ENCODE measurements around the gene SMPD3. TPM values are rescaled to one million over a fixed set of nuclear protein-coding genes. Genes with fewer than 3 reads are reported as not detected.

The SMPD3 gene
- total and polyA plus RNA-seq, 9 donors: 0.40 to 31.4 (median 2.2) TPM

GRCh38 chr16:68446681-68447652, 1.3 kb downstream of the SMPD3 start:
- H3K4me1 ChIP-seq (ENCODE audit: insufficient read depth): peaks cover 20% of the 10 kb centered on the region
- WGBS, 3 donors: 5 to 12% (median 10%) methylated on average over 45 to 73 of the region's 73 CpGs
- no peaks in the 10 kb centered on the region for H3K36me3 ChIP-seq
- intact Hi-C loops (cut with DNase I): no loop called here
- TF ChIP-seq POLR2A (IDR thresholded peaks at IDR 0.05): no peak
- DNase-seq: peak in 3 of 5 donors; percentile 31 to 38 (median 37)
- no peaks in the 10 kb centered on the region for H3K9me3 ChIP-seq
- H3K27ac ChIP-seq: no peak overlapping the region
- no peak overlapping the region for H3K4me3 ChIP-seq
- H3K27me3 ChIP-seq: no peaks in the 10 kb centered on the region

GRCh38 chr16:68445458-68445857, 2.9 kb downstream of the SMPD3 start:
- intact Hi-C loops (cut with DNase I): no loop called here
- Histone ChIP-seq H3K36me3 (no peaks in the 10 kb centered on the region), H3K9me3 (no peaks in the 10 kb centered on the region), H3K27me3 (no peaks in the 10 kb centered on the region), H3K4me3 (no peak overlapping the region), H3K27ac (no peak overlapping the region), H3K4me1 (ENCODE audit: insufficient read depth) (peaks cover 20% of the 10 kb centered on the region)
- no peak for TF ChIP-seq EP300 (IDR thresholded peaks at IDR 0.05)
- TF ChIP-seq POLR2A (IDR thresholded peaks at IDR 0.05): no peak
- TF ChIP-seq CTCF (IDR thresholded peaks at IDR 0.05): no peak
- 0 to 9% (median 4%) methylated on average over 1 of the region's 1 CpG for WGBS, 3 donors
- no peak for DNase-seq

- Histone ChIP-seq H3K4me3 (no peak overlapping the region), H3K9me3 (no peaks in the 10 kb centered on the region), H3K36me3 (no peaks in the 10 kb centered on the region), H3K27ac (no peak overlapping the region), H3K27me3 (no peaks in the 10 kb centered on the region), H3K4me1 (ENCODE audit: insufficient read depth) (peaks cover 20% of the 10 kb centered on the region)
- DNase-seq: peak in 4 of 5 donors; percentile 33 to 63 (median 60)
- WGBS, 3 donors: 32 to 42% (median 33%) methylated on average over 3 of the region's 3 CpGs
- intact Hi-C loops (cut with DNase I): no loop called here
- TF ChIP-seq EP300 (IDR thresholded peaks at IDR 0.05): no peak
- TF ChIP-seq CTCF (IDR thresholded peaks at IDR 0.05): no peak
- no peak for TF ChIP-seq POLR2A (IDR thresholded peaks at IDR 0.05)
Measured at GRCh38 chr16:68444056-68444657, 4.2 kb downstream of the SMPD3 start.

- Histone ChIP-seq H3K27me3 (no peaks in the 10 kb centered on the region), H3K4me1 (ENCODE audit: insufficient read depth) (no peaks in the 10 kb centered on the region), H3K4me3 (no peak overlapping the region), H3K27ac (no peak overlapping the region), H3K9me3 (no peaks in the 10 kb centered on the region), H3K36me3 (no peaks in the 10 kb centered on the region)
- WGBS, 3 donors: 92 to 96% (median 95%) methylated on average over 4 of the region's 4 CpGs
- intact Hi-C loops (cut with DNase I): no loop called here
- TF ChIP-seq POLR2A (IDR thresholded peaks at IDR 0.05) (no peak), CTCF (IDR thresholded peaks at IDR 0.05) (no peak), EP300 (IDR thresholded peaks at IDR 0.05) (no peak)
- DNase-seq: no peak
Measured at GRCh38 chr16:68436581-68436980, 11.7 kb downstream of the SMPD3 start.
